ENCODE data around the gene ATG13.

GRCh38 chr11:46695345-46696211, 78.2 kb downstream of the ATG13 start:
- TF ChIP-seq CTCF (IDR thresholded peaks at IDR 0.05 in 4 of 5, conservative IDR thresholded peaks at IDR 0.05 in 1 of 5): no peak
- no peak for TF ChIP-seq POLR2A (IDR thresholded peaks at IDR 0.05)

Data from gastrocnemius medialis (tissue), 4 donors.